ENCODE measurements around the gene ANKRD30B. TPM values are rescaled to one million over a fixed set of nuclear protein-coding genes. Genes with fewer than 3 reads are reported as not detected.
"Not testable (repeated sequence)": the region's sequence is repeated elsewhere in the genome, so short reads cannot be mapped to it uniquely, and the experiment has no call there.

ANKRD30B gene
- not detected for total RNA-seq

- H3K9me3 Mint-ChIP-seq: no peaks in the 10 kb centered on the region
- peaks cover 11% of the 10 kb centered on the region for H3K27me3 Mint-ChIP-seq
- no peaks in the 10 kb centered on the region for H3K36me3 Mint-ChIP-seq (ENCODE audit: low read depth)
- ChIA-PET CTCF (interaction anchor here (0.6 kb wide), 1 partner anchor 603 kb away, joined by 5 read pairs; no protein-coding TSS in a partner anchor), POLR2A (no interaction called here)
- H3K27ac Mint-ChIP-seq: no peak within 1 kb of the TSS
- DNase-seq: no peak
- H3K4me3 Mint-ChIP-seq: no peak within 1 kb of the TSS
- H3K4me1 Mint-ChIP-seq: peaks cover 3% of the 10 kb centered on the region
Measured at GRCh38 chr18:14747513-14748474, at the start of gene ANKRD30B. Gene ANKRD30B (plus strand): TSS chr18:14748172. CDS start chr18:14748420, 248 bp downstream.

GRCh38 chr18:14701286-14702040, 46.5 kb upstream of the ANKRD30B start:
- H3K27me3 Mint-ChIP-seq; CTCF ChIA-PET; H3K36me3 Mint-ChIP-seq (ENCODE audit: low read depth); H3K27ac Mint-ChIP-seq; H3K9me3 Mint-ChIP-seq; H3K4me3 Mint-ChIP-seq; H3K4me1 Mint-ChIP-seq; DNase-seq; POLR2A ChIA-PET: not testable (repeated sequence)

- CTCF ChIA-PET; DNase-seq; H3K4me3 Mint-ChIP-seq; POLR2A ChIA-PET; H3K27ac Mint-ChIP-seq; H3K36me3 Mint-ChIP-seq (ENCODE audit: low read depth); H3K27me3 Mint-ChIP-seq; H3K4me1 Mint-ChIP-seq; H3K9me3 Mint-ChIP-seq: not testable (repeated sequence)
Measured at GRCh38 chr18:14709761-14710160, 38.2 kb upstream of the ANKRD30B start.

GRCh38 chr18:14721569-14721968, 26.4 kb upstream of the ANKRD30B start:
- H3K27ac Mint-ChIP-seq; H3K9me3 Mint-ChIP-seq; DNase-seq; POLR2A ChIA-PET; H3K4me3 Mint-ChIP-seq; CTCF ChIA-PET; H3K4me1 Mint-ChIP-seq; H3K36me3 Mint-ChIP-seq (ENCODE audit: low read depth); H3K27me3 Mint-ChIP-seq: not testable (repeated sequence)

- CTCF ChIA-PET; H3K27ac Mint-ChIP-seq; H3K36me3 Mint-ChIP-seq (ENCODE audit: low read depth); H3K9me3 Mint-ChIP-seq; H3K4me1 Mint-ChIP-seq; DNase-seq; H3K4me3 Mint-ChIP-seq; H3K27me3 Mint-ChIP-seq; POLR2A ChIA-PET: not testable (repeated sequence)
Measured at GRCh38 chr18:14739056-14739455, 8.9 kb upstream of the ANKRD30B start.

GRCh38 chr18:14746897-14747296, 1.1 kb upstream of the ANKRD30B start:
- no peak overlapping the region for H3K4me3 Mint-ChIP-seq
- peaks cover 11% of the 10 kb centered on the region for H3K27me3 Mint-ChIP-seq
- H3K9me3 Mint-ChIP-seq: no peaks in the 10 kb centered on the region
- DNase-seq: no peak
- ChIA-PET CTCF (no interaction called here), POLR2A (no interaction called here)
- H3K36me3 Mint-ChIP-seq (ENCODE audit: low read depth): no peaks in the 10 kb centered on the region
- H3K27ac Mint-ChIP-seq: no peak overlapping the region
- H3K4me1 Mint-ChIP-seq: peaks cover 3% of the 10 kb centered on the region

- H3K4me3 Mint-ChIP-seq: no peak overlapping the region
- no peak for DNase-seq
- H3K36me3 Mint-ChIP-seq (ENCODE audit: low read depth): no peaks in the 10 kb centered on the region
- H3K9me3 Mint-ChIP-seq: no peaks in the 10 kb centered on the region
- POLR2A ChIA-PET: no interaction called here
- H3K27me3 Mint-ChIP-seq: peaks cover 11% of the 10 kb centered on the region
- H3K4me1 Mint-ChIP-seq: peaks cover 3% of the 10 kb centered on the region
- CTCF ChIA-PET: interaction anchor here (0.6 kb wide), 1 partner anchor 603 kb away, joined by 5 read pairs; no protein-coding TSS in a partner anchor
- no peak overlapping the region for H3K27ac Mint-ChIP-seq
Measured at GRCh38 chr18:14748496-14748895, 524 bp downstream of the ANKRD30B start.

- H3K27ac Mint-ChIP-seq; H3K36me3 Mint-ChIP-seq (ENCODE audit: low read depth); H3K27me3 Mint-ChIP-seq; H3K9me3 Mint-ChIP-seq; H3K4me3 Mint-ChIP-seq; CTCF ChIA-PET; POLR2A ChIA-PET; DNase-seq; H3K4me1 Mint-ChIP-seq: not testable (repeated sequence)
Measured at GRCh38 chr18:14763566-14763965, 15.6 kb downstream of the ANKRD30B start.

GRCh38 chr18:14767474-14767873, 19.5 kb downstream of the ANKRD30B start:
- POLR2A ChIA-PET: no interaction called here

GRCh38 chr18:14768241-14768640, 20.3 kb downstream of the ANKRD30B start:
- Mint-ChIP-seq H3K27me3 (no peaks in the 10 kb centered on the region), H3K9me3 (peaks cover 2% of the 10 kb centered on the region), H3K4me1 (no peaks in the 10 kb centered on the region), H3K4me3 (no peak overlapping the region), H3K27ac (no peak overlapping the region), H3K36me3 (ENCODE audit: low read depth) (no peaks in the 10 kb centered on the region)
- POLR2A ChIA-PET: no interaction called here
- CTCF ChIA-PET: no interaction called here
- no peak for DNase-seq

More at GRCh38 chr18:14767474-14767873, 19.5 kb downstream of the ANKRD30B start:
- Mint-ChIP-seq H3K9me3 (peaks cover 2% of the 10 kb centered on the region), H3K27me3 (no peaks in the 10 kb centered on the region), H3K4me3 (no peak overlapping the region), H3K27ac (no peak overlapping the region), H3K36me3 (ENCODE audit: low read depth) (no peaks in the 10 kb centered on the region), H3K4me1 (no peaks in the 10 kb centered on the region)
- DNase-seq: no peak
- CTCF ChIA-PET: no interaction called here

GRCh38 chr18:14769381-14769780, 21.4 kb downstream of the ANKRD30B start:
- H3K27ac Mint-ChIP-seq: no peak overlapping the region
- no peaks in the 10 kb centered on the region for H3K4me1 Mint-ChIP-seq

GRCh38 chr18:14776801-14777200, 28.8 kb downstream of the ANKRD30B start:
- ChIA-PET CTCF (no interaction called here), POLR2A (no interaction called here)
- no peaks in the 10 kb centered on the region for H3K27me3 Mint-ChIP-seq
- no peak for DNase-seq
- no peaks in the 10 kb centered on the region for H3K36me3 Mint-ChIP-seq (ENCODE audit: low read depth)
- H3K4me1 Mint-ChIP-seq: no peaks in the 10 kb centered on the region
- no peaks in the 10 kb centered on the region for H3K9me3 Mint-ChIP-seq
- no peak overlapping the region for H3K27ac Mint-ChIP-seq
- H3K4me3 Mint-ChIP-seq: no peak overlapping the region

More at GRCh38 chr18:14769381-14769780, 21.4 kb downstream of the ANKRD30B start:
- no peak overlapping the region for H3K4me3 Mint-ChIP-seq
- H3K36me3 Mint-ChIP-seq (ENCODE audit: low read depth): no peaks in the 10 kb centered on the region
- peaks cover 2% of the 10 kb centered on the region for H3K9me3 Mint-ChIP-seq
- no peaks in the 10 kb centered on the region for H3K27me3 Mint-ChIP-seq
- CTCF ChIA-PET: no interaction called here
- POLR2A ChIA-PET: no interaction called here
- DNase-seq: no peak

- POLR2A ChIA-PET: no interaction called here
- no peaks in the 10 kb centered on the region for H3K27me3 Mint-ChIP-seq
- H3K4me3 Mint-ChIP-seq: no peak overlapping the region
- H3K27ac Mint-ChIP-seq: no peak overlapping the region
- H3K4me1 Mint-ChIP-seq: no peaks in the 10 kb centered on the region
- no peak for DNase-seq
- CTCF ChIA-PET: no interaction called here
- no peaks in the 10 kb centered on the region for H3K9me3 Mint-ChIP-seq
- H3K36me3 Mint-ChIP-seq (ENCODE audit: low read depth): no peaks in the 10 kb centered on the region
Measured at GRCh38 chr18:14781671-14782070, 33.7 kb downstream of the ANKRD30B start.
